PC-3 (cell line): ENCODE results near the gene OXNAD1. TPM values are rescaled to one million over a fixed set of nuclear protein-coding genes. Genes with fewer than 3 reads are reported as not detected.

Experiments used
- ATAC-seq: fragments of 200-7000 bp; cut with Tn5 transposase; 2 replicates; pipeline ENCODE4 v1.9.1; 2020; ENCODE audit warnings: mild to moderate bottlenecking, moderate library complexity
- BruUV-seq: library from RNA; stranded (reverse); fragments of 400-500 nt; replicated peaks from 2 replicates; lab custom pipeline; 2021; lab: Mats Ljungman, UMichigan
- CTCF ChIA-PET: fragments of 300-600 bp; sonication (Branson Sonifier 250); formaldehyde crosslinking; loops from one replicate; lab custom pipeline; 2022; ENCODE audit warnings: antibody characterized with exemption; lab: Charles Lee
- POLR2A ChIA-PET: fragments of 300-600 bp; sonication (Branson Sonifier 250); formaldehyde crosslinking; loops from one replicate; lab custom pipeline; 2022; ENCODE audit warnings: antibody characterized with exemption; ENCODE audit not compliant: unreplicated experiment; lab: Charles Lee
- DNase-seq: peaks from one replicate; pipeline ENCODE4 v3.0.0-alpha.2; 2015
- H2AFZ ChIP-seq: fragments of 300-600 bp; sonication (generic); 2 replicates; pipeline ENCODE4 v1.6.0; 2016; ENCODE audit warnings: antibody characterized with exemption, low read length
- H3F3A ChIP-seq: fragments of 300-600 bp; sonication (generic); one replicate; pipeline ENCODE4 v1.6.0; 2017; ENCODE audit warnings: antibody characterized with exemption, low read length, control low read depth, mild to moderate bottlenecking; ENCODE audit not compliant: unreplicated experiment
- H3K27ac ChIP-seq: fragments of 300-600 bp; sonication (generic); 2 replicates; pipeline ENCODE4 v1.5.1; 2016; ENCODE audit warnings: mild to moderate bottlenecking, low read length
- H3K27me3 ChIP-seq: fragments of 300-600 bp; sonication (generic); 2 replicates; pipeline ENCODE4 v1.6.1; 2016; ENCODE audit warnings: low read length, mixed read lengths
- H3K36me3 ChIP-seq: fragments of 300-600 bp; sonication (generic); 2 replicates; pipeline ENCODE4 v1.6.1; 2016; ENCODE audit warnings: low read depth, mixed run types, low read length, mixed read lengths
- H3K4me1 ChIP-seq: fragments of 300-600 bp; sonication (generic); 2 replicates; pipeline ENCODE4 v1.5.1; 2016; ENCODE audit warnings: low read length; ENCODE audit not compliant: insufficient read depth
- H3K4me2 ChIP-seq: fragments of 300-600 bp; sonication (generic); 2 replicates; pipeline ENCODE4 v1.6.0; 2016; ENCODE audit warnings: low read length
- H3K4me3 ChIP-seq: fragments of 300-600 bp; sonication (generic); 2 replicates; pipeline ENCODE4 v1.5.1; 2016; ENCODE audit warnings: mild to moderate bottlenecking, low read length, mixed read lengths
- H3K79me2 ChIP-seq: fragments of 300-600 bp; sonication (generic); 2 replicates; pipeline ENCODE4 v1.6.1; 2017; ENCODE audit warnings: low read length, mixed read lengths
- H3K9ac ChIP-seq: fragments of 300-600 bp; sonication (generic); 2 replicates; pipeline ENCODE4 v1.6.0; 2016; ENCODE audit warnings: mild to moderate bottlenecking, low read length
- H3K9me2 ChIP-seq: fragments of 300-600 bp; sonication (generic); replicated peaks from 2 replicates; pipeline ENCODE4 v1.6.1; 2016; ENCODE audit warnings: mixed run types, low read length, mixed read lengths
- H3K9me3 ChIP-seq: fragments of 300-600 bp; sonication (generic); 2 replicates; pipeline ENCODE4 v1.6.1; 2016; ENCODE audit warnings: low read length, mixed read lengths
- H4K20me1 ChIP-seq: fragments of 300-600 bp; sonication (generic); 2 replicates; pipeline ENCODE4 v1.6.1; 2016; ENCODE audit warnings: low read length, mixed read lengths
- EZH2 ChIP-seq: fragments of 300-600 bp; sonication (generic); IDR thresholded peaks from one replicate; pipeline ENCODE4 v1.6.1; 2017; ENCODE audit warnings: antibody characterized with exemption, mild to moderate bottlenecking, low read length; ENCODE audit not compliant: unreplicated experiment
- EZH2phosphoT487 ChIP-seq: fragments of 300-600 bp; sonication (generic); IDR thresholded peaks from 2 replicates; pipeline ENCODE4 v1.6.1; 2018; ENCODE audit warnings: mild to moderate bottlenecking, antibody characterized with exemption, low read length, borderline replicate concordance
- intact Hi-C: fragments of 100-400 bp; cut with micrococcal nuclease; formaldehyde crosslinking; loops from 2 replicates; pipeline ENCODE4 v1.9.0; 2023
- total RNA-seq: library from RNA; depleted of rRNA; stranded (reverse); fragments of >200 nt; gene quantifications from 2 replicates; pipeline ENCODE4 v1.2.3, GENCODE V29; 2014
- TF ChIP-seq, protein P1 (sequence below): fragments of 300-600 bp; sonication (generic); conservative IDR thresholded peaks from 2 replicates; pipeline ENCODE4 v1.5.1; 2017; ENCODE audit warnings: antibody characterized with exemption, low read depth, mild to moderate bottlenecking, low read length

The OXNAD1 gene
- total RNA-seq, 1 experiment from 2014 or later = 20.5 TPM

- no TSS peak for BruUV-seq
- CTCF ChIA-PET = no interaction called here
These were observed 36.5 kb downstream of the OXNAD1 start for GRCh38 chr3:16301507-16301906.

GRCh38 chr3:16302082-16302631, 37.1 kb downstream of the OXNAD1 start:
- no peaks in the 10 kb centered on the region for H3K9me2 ChIP-seq
- no peak overlapping the region for H3K27ac ChIP-seq
- no TSS peak for BruUV-seq
- peaks cover 20% of the 10 kb centered on the region; the same call in 1 of the 2 replicates for H3K36me3 ChIP-seq
- H2AFZ ChIP-seq = no peak overlapping the region
- no peak overlapping the region for H3K9ac ChIP-seq
- no peaks in the 10 kb centered on the region for H3K27me3 ChIP-seq
- H3K4me3 ChIP-seq = no peak overlapping the region
- DNase-seq (no peak), ATAC-seq (no peak)
- no peak overlapping the region for H3K4me2 ChIP-seq
- TF ChIP-seq, protein P1, sequence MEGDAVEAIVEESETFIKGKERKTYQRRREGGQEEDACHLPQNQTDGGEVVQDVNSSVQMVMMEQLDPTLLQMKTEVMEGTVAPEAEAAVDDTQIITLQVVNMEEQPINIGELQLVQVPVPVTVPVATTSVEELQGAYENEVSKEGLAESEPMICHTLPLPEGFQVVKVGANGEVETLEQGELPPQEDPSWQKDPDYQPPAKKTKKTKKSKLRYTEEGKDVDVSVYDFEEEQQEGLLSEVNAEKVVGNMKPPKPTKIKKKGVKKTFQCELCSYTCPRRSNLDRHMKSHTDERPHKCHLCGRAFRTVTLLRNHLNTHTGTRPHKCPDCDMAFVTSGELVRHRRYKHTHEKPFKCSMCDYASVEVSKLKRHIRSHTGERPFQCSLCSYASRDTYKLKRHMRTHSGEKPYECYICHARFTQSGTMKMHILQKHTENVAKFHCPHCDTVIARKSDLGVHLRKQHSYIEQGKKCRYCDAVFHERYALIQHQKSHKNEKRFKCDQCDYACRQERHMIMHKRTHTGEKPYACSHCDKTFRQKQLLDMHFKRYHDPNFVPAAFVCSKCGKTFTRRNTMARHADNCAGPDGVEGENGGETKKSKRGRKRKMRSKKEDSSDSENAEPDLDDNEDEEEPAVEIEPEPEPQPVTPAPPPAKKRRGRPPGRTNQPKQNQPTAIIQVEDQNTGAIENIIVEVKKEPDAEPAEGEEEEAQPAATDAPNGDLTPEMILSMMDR = no peak
- TF ChIP-seq EZH2 (no peak), EZH2phosphoT487 (no peak)
- H3K79me2 ChIP-seq = no peaks in the 10 kb centered on the region
- H3K4me1 ChIP-seq = no peaks in the 10 kb centered on the region
- H3K9me3 ChIP-seq = no peaks in the 10 kb centered on the region
- intact Hi-C loops = no loop called here
- ChIA-PET CTCF (no interaction called here), POLR2A (interaction anchor here (0.7 kb wide), 1 partner anchor 37 kb away, joined by 3 read pairs; the partner anchor contains the start of gene DPH3)
- no peaks in the 10 kb centered on the region for H3F3A ChIP-seq
- H4K20me1 ChIP-seq = no peaks in the 10 kb centered on the region

More at GRCh38 chr3:16301507-16301906, 36.5 kb downstream of the OXNAD1 start:
- no peaks in the 10 kb centered on the region for H3K9me3 ChIP-seq
- no peaks in the 10 kb centered on the region for H4K20me1 ChIP-seq
- H3K36me3 ChIP-seq = peaks cover 26% of the 10 kb centered on the region; the same call in 1 of the 2 replicates
- no peaks in the 10 kb centered on the region for H3F3A ChIP-seq
- no peak for ATAC-seq
- no peaks in the 10 kb centered on the region for H3K79me2 ChIP-seq
- H3K27me3 ChIP-seq = no peaks in the 10 kb centered on the region
- H2AFZ ChIP-seq = no peak overlapping the region
- H3K4me1 ChIP-seq = no peaks in the 10 kb centered on the region
- no peak overlapping the region for H3K27ac ChIP-seq
- intact Hi-C loops = no loop called here
- POLR2A ChIA-PET = no interaction called here
- no peak for TF ChIP-seq EZH2
- TF ChIP-seq EZH2phosphoT487 = no peak
- TF ChIP-seq, protein P1 = no peak
- no peak overlapping the region for H3K4me2 ChIP-seq
- DNase-seq = no peak
- no peaks in the 10 kb centered on the region for H3K9me2 ChIP-seq
- H3K9ac ChIP-seq = no peak overlapping the region
- no peak overlapping the region for H3K4me3 ChIP-seq

GRCh38 chr3:16303037-16303575, 38.1 kb downstream of the OXNAD1 start:
- H3K79me2 ChIP-seq = no peaks in the 10 kb centered on the region
- ATAC-seq (no peak), DNase-seq (no peak)
- H3K9me2 ChIP-seq = no peaks in the 10 kb centered on the region
- ChIA-PET CTCF (no interaction called here), POLR2A (no interaction called here)
- no peaks in the 10 kb centered on the region for H3K4me1 ChIP-seq
- no peaks in the 10 kb centered on the region for H3K9me3 ChIP-seq
- H3K4me2 ChIP-seq = no peak overlapping the region
- H3K27ac ChIP-seq = no peak overlapping the region
- peaks cover 19% of the 10 kb centered on the region; the same call in 1 of the 2 replicates for H3K36me3 ChIP-seq
- no peaks in the 10 kb centered on the region for H3F3A ChIP-seq
- intact Hi-C loops = no loop called here
- BruUV-seq = no TSS peak
- H3K27me3 ChIP-seq = no peaks in the 10 kb centered on the region
- TF ChIP-seq, protein P1 = no peak
- TF ChIP-seq EZH2 = no peak
- no peak for TF ChIP-seq EZH2phosphoT487
- H3K9ac ChIP-seq = no peak overlapping the region
- no peaks in the 10 kb centered on the region for H4K20me1 ChIP-seq
- no peak overlapping the region for H3K4me3 ChIP-seq
- no peak overlapping the region for H2AFZ ChIP-seq
